A673 (cell line): Measurements from ENCODE around the gene PROSER3. TPM values are rescaled to one million over a fixed set of nuclear protein-coding genes. Genes with fewer than 3 reads are reported as not detected.

Experiments
- BruUV-seq: library from RNA; stranded (reverse); fragments of 400-500 nt; replicated peaks from 2 replicates; lab custom pipeline; 2021; lab: Mats Ljungman, UMichigan
- CTCF ChIA-PET: fragments of 300-600 bp; sonication (Branson Sonifier 250); formaldehyde crosslinking; loops from one replicate; lab custom pipeline; 2022; ENCODE audit warnings: antibody characterized with exemption; lab: Charles Lee
- POLR2A ChIA-PET: fragments of 300-600 bp; sonication (Branson Sonifier 250); formaldehyde crosslinking; loops from one replicate; lab custom pipeline; 2022; ENCODE audit warnings: antibody characterized with exemption; ENCODE audit not compliant: low non-redundant PET; lab: Charles Lee
- DNase-seq: peaks from one replicate; pipeline ENCODE4 v3.0.0-alpha.2; 2015; ENCODE audit warnings: low spot score
- H3K27ac ChIP-seq: fragments of 200-600 bp; sonication (generic); 2 replicates; pipeline ENCODE4 v1.5.1; 2016; ENCODE audit warnings: mixed run types, low read depth, mild to moderate bottlenecking, mixed read lengths, antibody characterized with exemption, low read length; ENCODE audit not compliant: poor library complexity, severe bottlenecking
- H3K27me3 ChIP-seq: fragments of 200-600 bp; sonication (generic); replicated peaks from 2 replicates; pipeline ENCODE4 v1.6.1; 2017; ENCODE audit warnings: mixed run types, low read depth, mild to moderate bottlenecking, mixed read lengths, antibody characterized with exemption, low read length; ENCODE audit not compliant: insufficient read depth, poor library complexity
- H3K36me3 ChIP-seq: fragments of 200-600 bp; sonication (generic); 2 replicates; pipeline ENCODE4 v1.6.1; 2016; ENCODE audit warnings: mixed run types, mild to moderate bottlenecking, mixed read lengths, antibody characterized with exemption, low read length; ENCODE audit not compliant: insufficient read depth, poor library complexity, severe bottlenecking
- H3K4me1 ChIP-seq: fragments of 200-600 bp; sonication (generic); 2 replicates; pipeline ENCODE4 v1.6.1; 2017; ENCODE audit warnings: mixed run types, mild to moderate bottlenecking, mixed read lengths, antibody characterized with exemption, low read length; ENCODE audit not compliant: insufficient read depth, poor library complexity, severe bottlenecking
- H3K4me3 ChIP-seq: fragments of 200-600 bp; sonication (generic); 2 replicates; pipeline ENCODE4 v1.5.1; 2016; ENCODE audit warnings: low read depth, mixed run types, mild to moderate bottlenecking, mixed read lengths, low read length; ENCODE audit not compliant: poor library complexity, severe bottlenecking
- H3K9me3 ChIP-seq: fragments of 200-600 bp; sonication (generic); 2 replicates; pipeline ENCODE4 v1.6.1; 2016; ENCODE audit warnings: mixed run types, low read depth, mild to moderate bottlenecking, mixed read lengths, antibody characterized with exemption, low read length; ENCODE audit not compliant: poor library complexity, severe bottlenecking
- EZH2 ChIP-seq: fragments of 200-600 bp; sonication (generic); IDR thresholded peaks from 2 replicates; pipeline ENCODE4 v1.6.1; 2017; ENCODE audit warnings: borderline replicate concordance, low read depth, mild to moderate bottlenecking, mixed read lengths, antibody characterized with exemption, low read length; ENCODE audit not compliant: poor library complexity, severe bottlenecking
- intact Hi-C: fragments of 100-400 bp; cut with micrococcal nuclease; formaldehyde crosslinking; loops from one replicate; pipeline ENCODE4 v1.10.0; 2022; ENCODE audit not compliant: unreplicated experiment
- total RNA-seq: library from RNA; stranded (reverse); gene quantifications from 2 replicates; pipeline ENCODE4 v1.2.3, GENCODE V29; 2021
- TF ChIP-seq, protein P1 (sequence below): fragments of 300-800, 200-600 bp; sonication (generic); conservative IDR thresholded peaks from 2 replicates; pipeline ENCODE4 v1.5.1; 2017; ENCODE audit warnings: low read depth, mild to moderate bottlenecking, antibody characterized with exemption, low read length, moderate library complexity, mixed read lengths

The PROSER3 gene
- total RNA-seq, 1 experiment from 2014 or later: 38.4 TPM

DNA sequence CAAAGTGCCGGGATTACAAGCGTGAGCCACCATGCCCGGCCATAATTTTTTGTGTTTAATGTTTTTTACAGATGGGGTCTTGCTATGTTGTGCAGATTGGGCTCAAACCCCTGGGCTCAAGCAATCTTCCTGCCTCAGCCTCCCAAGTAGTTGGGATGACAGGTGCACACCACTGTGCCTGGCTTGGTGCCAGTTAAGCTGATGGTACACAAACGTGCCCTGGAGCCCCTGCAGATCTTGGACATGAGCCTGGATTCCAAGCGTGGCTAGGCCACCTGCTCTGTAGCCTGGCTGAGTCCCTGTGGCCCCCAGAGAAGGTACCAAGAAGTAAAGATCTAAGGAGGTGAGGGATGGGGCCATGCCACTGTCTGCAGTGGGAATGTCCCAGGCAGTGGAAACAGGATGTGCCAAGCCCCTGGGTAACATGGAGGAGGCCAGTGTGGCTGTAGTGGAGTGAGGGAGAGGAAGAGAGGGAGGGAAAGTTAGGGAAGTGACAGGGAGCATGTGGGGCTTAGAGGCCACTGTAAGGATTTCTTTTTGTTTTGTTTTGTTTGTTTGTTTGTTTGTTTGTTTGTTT lies 47.6 kb downstream of the PROSER3 start:
- Histone ChIP-seq H3K9me3 (no peaks in the 10 kb centered on the region), H3K27ac (no peak overlapping the region), H3K27me3 (no peaks in the 10 kb centered on the region), H3K4me3 (no peak overlapping the region), H3K36me3 (no peaks in the 10 kb centered on the region), H3K4me1 (no peaks in the 10 kb centered on the region)
- intact Hi-C loops: no loop called here
- ChIA-PET CTCF (no interaction called here), POLR2A (no interaction called here)
- TF ChIP-seq, protein P1, sequence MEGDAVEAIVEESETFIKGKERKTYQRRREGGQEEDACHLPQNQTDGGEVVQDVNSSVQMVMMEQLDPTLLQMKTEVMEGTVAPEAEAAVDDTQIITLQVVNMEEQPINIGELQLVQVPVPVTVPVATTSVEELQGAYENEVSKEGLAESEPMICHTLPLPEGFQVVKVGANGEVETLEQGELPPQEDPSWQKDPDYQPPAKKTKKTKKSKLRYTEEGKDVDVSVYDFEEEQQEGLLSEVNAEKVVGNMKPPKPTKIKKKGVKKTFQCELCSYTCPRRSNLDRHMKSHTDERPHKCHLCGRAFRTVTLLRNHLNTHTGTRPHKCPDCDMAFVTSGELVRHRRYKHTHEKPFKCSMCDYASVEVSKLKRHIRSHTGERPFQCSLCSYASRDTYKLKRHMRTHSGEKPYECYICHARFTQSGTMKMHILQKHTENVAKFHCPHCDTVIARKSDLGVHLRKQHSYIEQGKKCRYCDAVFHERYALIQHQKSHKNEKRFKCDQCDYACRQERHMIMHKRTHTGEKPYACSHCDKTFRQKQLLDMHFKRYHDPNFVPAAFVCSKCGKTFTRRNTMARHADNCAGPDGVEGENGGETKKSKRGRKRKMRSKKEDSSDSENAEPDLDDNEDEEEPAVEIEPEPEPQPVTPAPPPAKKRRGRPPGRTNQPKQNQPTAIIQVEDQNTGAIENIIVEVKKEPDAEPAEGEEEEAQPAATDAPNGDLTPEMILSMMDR: no peak
- TF ChIP-seq EZH2: no peak
- no peak for DNase-seq
- BruUV-seq: no TSS peak

DNA sequence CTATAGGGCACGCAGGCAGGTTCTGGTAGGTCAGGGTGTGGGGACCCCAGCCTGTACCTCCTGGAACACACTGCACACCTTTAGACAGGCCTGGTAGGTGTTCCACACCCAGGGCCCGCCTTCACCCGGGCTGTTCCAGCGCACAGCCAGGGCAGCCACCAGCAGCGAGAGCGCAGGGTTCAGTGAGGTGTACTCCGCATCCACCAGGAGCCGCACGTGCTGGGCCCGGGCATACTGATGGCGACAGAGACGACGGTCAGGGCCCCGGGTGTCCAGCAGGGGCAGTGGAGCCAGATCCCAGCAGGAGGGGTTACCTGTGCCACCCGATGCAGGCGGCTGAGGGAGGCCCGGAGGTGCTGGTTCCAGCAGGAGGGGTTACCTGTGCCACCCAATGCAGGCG lies 48.6 kb downstream of the PROSER3 start:
- BruUV-seq: no TSS peak
- no peak for TF ChIP-seq EZH2
- TF ChIP-seq, protein P1: no peak
- no peak overlapping the region for H3K4me3 ChIP-seq
- no peak overlapping the region for H3K27ac ChIP-seq
- no peaks in the 10 kb centered on the region for H3K9me3 ChIP-seq
- DNase-seq: no peak
- ChIA-PET POLR2A (no interaction called here), CTCF (no interaction called here)
- intact Hi-C loops: no loop called here
- no peaks in the 10 kb centered on the region for H3K27me3 ChIP-seq
- no peaks in the 10 kb centered on the region for H3K36me3 ChIP-seq
- H3K4me1 ChIP-seq: no peaks in the 10 kb centered on the region

DNA sequence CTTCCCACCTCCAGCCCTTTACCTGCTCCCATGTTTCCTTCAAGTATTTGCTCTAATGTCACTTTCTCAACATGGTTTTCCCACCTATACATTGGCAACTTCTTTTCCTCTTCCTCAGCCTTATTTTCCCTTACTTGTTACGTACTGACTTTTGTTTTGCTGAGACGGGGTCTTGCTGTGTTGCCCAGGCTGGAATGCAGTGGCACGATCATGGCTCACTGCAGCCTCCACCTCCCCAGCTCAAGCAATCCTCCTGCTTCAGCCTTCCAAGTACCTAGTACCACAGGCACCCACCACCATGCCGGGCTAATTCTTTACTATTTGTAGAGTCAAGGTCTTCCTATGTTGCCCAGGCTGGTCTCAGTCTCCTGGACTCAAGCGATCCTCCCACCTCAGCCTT lies 49.7 kb downstream of the PROSER3 start:
- no peaks in the 10 kb centered on the region for H3K9me3 ChIP-seq
- ChIA-PET POLR2A (no interaction called here), CTCF (no interaction called here)
- H3K4me3 ChIP-seq: no peak overlapping the region
- DNase-seq: no peak
- no peak overlapping the region for H3K27ac ChIP-seq
- H3K27me3 ChIP-seq: no peaks in the 10 kb centered on the region
- TF ChIP-seq, protein P1: no peak
- no peak for TF ChIP-seq EZH2
- intact Hi-C loops: no loop called here
- H3K4me1 ChIP-seq: no peaks in the 10 kb centered on the region
- no peaks in the 10 kb centered on the region for H3K36me3 ChIP-seq
- BruUV-seq: no TSS peak
